ENCODE measurements around the gene ABCA7. TPM values are rescaled to one million over a fixed set of nuclear protein-coding genes. Genes with fewer than 3 reads are reported as not detected.

Gene ABCA7
- total and polyA plus RNA-seq, 2 of the 13 experiments (the other 11 are each of a cell fraction or from before 2014, with no cell fraction given): 4.4 to 32.4 TPM

DNA sequence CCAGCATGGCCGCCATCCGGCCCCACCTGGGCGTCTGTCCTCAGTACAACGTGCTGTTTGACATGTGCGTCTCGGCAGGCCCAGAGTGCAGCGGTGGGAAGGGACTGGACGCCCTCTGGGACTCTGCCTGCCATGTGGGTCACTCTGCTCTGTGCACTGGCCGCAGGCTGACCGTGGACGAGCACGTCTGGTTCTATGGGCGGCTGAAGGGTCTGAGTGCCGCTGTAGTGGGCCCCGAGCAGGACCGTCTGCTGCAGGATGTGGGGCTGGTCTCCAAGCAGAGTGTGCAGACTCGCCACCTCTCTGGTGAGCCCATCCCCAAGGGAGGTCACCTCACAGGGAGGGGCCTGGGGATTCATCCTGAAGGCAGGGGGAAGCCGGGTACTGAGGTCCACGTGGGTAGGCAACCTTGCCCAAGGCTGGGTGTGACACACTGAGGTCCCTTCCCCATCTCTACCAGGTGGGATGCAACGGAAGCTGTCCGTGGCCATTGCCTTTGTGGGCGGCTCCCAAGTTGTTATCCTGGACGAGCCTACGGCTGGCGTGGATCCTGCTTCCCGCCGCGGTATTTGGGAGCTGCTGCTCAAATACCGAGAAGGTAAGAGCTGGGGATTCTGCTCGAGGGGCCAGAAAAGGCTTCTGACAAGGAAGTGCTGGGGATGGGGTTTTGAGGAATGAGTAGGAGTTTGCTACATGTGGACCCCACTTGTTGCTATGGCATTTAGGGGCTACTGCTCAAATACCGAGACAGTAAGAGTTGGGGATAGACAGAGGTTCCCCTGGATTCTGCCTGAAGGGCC is 11.3 kb downstream of the ABCA7 start (continued):
- TF ChIP-seq YEATS4 (CRISPR knock-in tag; IDR thresholded peaks at IDR 0.05; ENCODE audit: borderline replicate concordance) (peak; percentile 83; the same call in 1 of the 2 replicates), KLF11 (CRISPR knock-in tag; IDR thresholded peaks at IDR 0.05) (peak; percentile 23), CAMTA2 (CRISPR knock-in tag; IDR thresholded peaks at IDR 0.05; ENCODE audit: borderline replicate concordance) (peak; percentile 35; the same call in 1 of the 2 replicates), ZNF296 (CRISPR knock-in tag; conservative IDR thresholded peaks at IDR 0.05) (peak; percentile 88; the same call in 1 of the 2 replicates), JUNB (CRISPR knock-in tag; IDR thresholded peaks at IDR 0.05; ENCODE audit: borderline replicate concordance) (no peak), SMYD3 (CRISPR knock-in tag; IDR thresholded peaks at IDR 0.05) (no peak), ZNF510 (CRISPR knock-in tag; IDR thresholded peaks at IDR 0.05; ENCODE audit: low read depth) (0 out of 2 replicates have a peak, but pooled peaks have one; percentile 59), ZFY (CRISPR knock-in tag; IDR thresholded peaks at IDR 0.05) (peak; percentile 88), CREM (IDR thresholded peaks at IDR 0.05) (no peak), CREM (CRISPR knock-in tag; IDR thresholded peaks at IDR 0.05) (no peak), SP5 (CRISPR knock-in tag; IDR thresholded peaks at IDR 0.05; ENCODE audit: borderline replicate concordance, low read depth) (no peak; the same call in 1 of the 2 replicates), ZNF17 (CRISPR knock-in tag; IDR thresholded peaks at IDR 0.05) (no peak), FOXO1 (CRISPR knock-in tag; IDR thresholded peaks at IDR 0.05) (no peak), ZNF777 (CRISPR knock-in tag; IDR thresholded peaks at IDR 0.05) (peak; percentile 88), ELK4 (CRISPR knock-in tag; IDR thresholded peaks at IDR 0.05; ENCODE audit: borderline replicate concordance) (no peak), HNRNPUL1 (IDR thresholded peaks at IDR 0.05; ENCODE audit: low read depth, low read length) (no peak), ONECUT2 (CRISPR knock-in tag; IDR thresholded peaks at IDR 0.05) (no peak), ZNF432 (CRISPR knock-in tag; IDR thresholded peaks at IDR 0.05; ENCODE audit: borderline replicate concordance) (no peak), SPEN (CRISPR knock-in tag; IDR thresholded peaks at IDR 0.05; ENCODE audit: low read depth) (no peak), GRHL1 (CRISPR knock-in tag; conservative IDR thresholded peaks at IDR 0.05) (no peak), ZNF607 (CRISPR knock-in tag; IDR thresholded peaks at IDR 0.05; ENCODE audit: borderline replicate concordance) (peak; percentile 88), ZNF337 (CRISPR knock-in tag; IDR thresholded peaks at IDR 0.05; ENCODE audit: borderline replicate concordance, low read depth) (no peak), NFE2L1 (CRISPR knock-in tag; IDR thresholded peaks at IDR 0.05; ENCODE audit: borderline replicate concordance) (no peak), ZKSCAN5 (CRISPR knock-in tag; IDR thresholded peaks at IDR 0.05) (no peak)
- TF ChIP-seq, protein P1, sequence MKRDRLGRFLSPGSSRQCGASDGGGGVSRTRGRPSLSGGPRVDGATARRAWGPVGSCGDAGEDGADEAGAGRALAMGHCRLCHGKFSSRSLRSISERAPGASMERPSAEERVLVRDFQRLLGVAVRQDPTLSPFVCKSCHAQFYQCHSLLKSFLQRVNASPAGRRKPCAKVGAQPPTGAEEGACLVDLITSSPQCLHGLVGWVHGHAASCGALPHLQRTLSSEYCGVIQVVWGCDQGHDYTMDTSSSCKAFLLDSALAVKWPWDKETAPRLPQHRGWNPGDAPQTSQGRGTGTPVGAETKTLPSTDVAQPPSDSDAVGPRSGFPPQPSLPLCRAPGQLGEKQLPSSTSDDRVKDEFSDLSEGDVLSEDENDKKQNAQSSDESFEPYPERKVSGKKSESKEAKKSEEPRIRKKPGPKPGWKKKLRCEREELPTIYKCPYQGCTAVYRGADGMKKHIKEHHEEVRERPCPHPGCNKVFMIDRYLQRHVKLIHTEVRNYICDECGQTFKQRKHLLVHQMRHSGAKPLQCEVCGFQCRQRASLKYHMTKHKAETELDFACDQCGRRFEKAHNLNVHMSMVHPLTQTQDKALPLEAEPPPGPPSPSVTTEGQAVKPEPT (CRISPR knock-in tag; IDR thresholded peaks at IDR 0.05; ENCODE audit: low read depth): peak; percentile 77; the same call in 1 of the 2 replicates
- TF ChIP-seq, protein P2, sequence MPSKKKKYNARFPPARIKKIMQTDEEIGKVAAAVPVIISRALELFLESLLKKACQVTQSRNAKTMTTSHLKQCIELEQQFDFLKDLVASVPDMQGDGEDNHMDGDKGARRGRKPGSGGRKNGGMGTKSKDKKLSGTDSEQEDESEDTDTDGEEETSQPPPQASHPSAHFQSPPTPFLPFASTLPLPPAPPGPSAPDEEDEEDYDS (CRISPR knock-in tag; IDR thresholded peaks at IDR 0.05): no peak; the same call in 1 of the 2 replicates

All from HepG2 (cell line).